Neural cell (in vitro differentiated cells): Measurements from ENCODE around the gene AASDH.

Experiments used
- EP300 ChIP-seq: fragments of 450-650 bp; conservative IDR thresholded peaks from 2 replicates; pipeline ENCODE4 v1.6.1; 2014; ENCODE audit warnings: antibody characterized with exemption, mild to moderate bottlenecking, moderate library complexity; ENCODE audit not compliant: poor library complexity, severe bottlenecking
- EZH2 ChIP-seq: fragments of 200-600, 300-800 bp; shearing (Covaris generic), sonication (generic); IDR thresholded peaks from 2 replicates; pipeline ENCODE4 v1.6.1; 2014; ENCODE audit warnings: antibody characterized with exemption, low read length, borderline replicate concordance, mild to moderate bottlenecking; ENCODE audit not compliant: insufficient read depth, poor library complexity, severe bottlenecking
- POLR2AphosphoS5 ChIP-seq: IDR thresholded peaks from 2 replicates; pipeline ENCODE4 v1.6.1; 2012
- TF ChIP-seq, protein P1 (sequence below): fragments of 450-650 bp; IDR thresholded peaks from 2 replicates; pipeline ENCODE4 v1.5.1; 2014; ENCODE audit warnings: antibody characterized with exemption, mild to moderate bottlenecking, moderate library complexity; ENCODE audit not compliant: poor library complexity, severe bottlenecking
- TF ChIP-seq, protein P2 (sequence below): IDR thresholded peaks from 2 replicates; pipeline ENCODE4 v1.6.1; 2012; ENCODE audit warnings: borderline replicate concordance

DNA sequence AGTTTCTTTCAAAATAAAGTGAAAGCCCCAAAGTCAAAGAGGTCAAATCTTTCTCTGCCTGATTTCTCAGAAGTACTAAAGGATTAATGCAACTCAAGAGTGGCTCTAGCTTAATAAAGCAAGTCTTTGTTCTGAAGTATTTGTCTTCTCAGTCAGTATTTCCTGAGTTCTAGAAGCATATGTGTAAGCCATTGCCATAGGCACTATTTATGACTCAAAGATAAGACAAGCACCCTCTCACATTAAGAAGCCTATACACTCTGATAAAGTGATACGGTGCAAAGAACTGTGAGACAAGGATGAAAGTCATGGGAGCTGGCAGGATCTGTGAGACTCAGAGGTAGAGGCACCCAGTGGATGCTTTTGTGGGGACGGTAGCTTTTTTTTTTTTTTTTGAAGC, 60.9 kb downstream of the AASDH start:
- TF ChIP-seq, protein P1, sequence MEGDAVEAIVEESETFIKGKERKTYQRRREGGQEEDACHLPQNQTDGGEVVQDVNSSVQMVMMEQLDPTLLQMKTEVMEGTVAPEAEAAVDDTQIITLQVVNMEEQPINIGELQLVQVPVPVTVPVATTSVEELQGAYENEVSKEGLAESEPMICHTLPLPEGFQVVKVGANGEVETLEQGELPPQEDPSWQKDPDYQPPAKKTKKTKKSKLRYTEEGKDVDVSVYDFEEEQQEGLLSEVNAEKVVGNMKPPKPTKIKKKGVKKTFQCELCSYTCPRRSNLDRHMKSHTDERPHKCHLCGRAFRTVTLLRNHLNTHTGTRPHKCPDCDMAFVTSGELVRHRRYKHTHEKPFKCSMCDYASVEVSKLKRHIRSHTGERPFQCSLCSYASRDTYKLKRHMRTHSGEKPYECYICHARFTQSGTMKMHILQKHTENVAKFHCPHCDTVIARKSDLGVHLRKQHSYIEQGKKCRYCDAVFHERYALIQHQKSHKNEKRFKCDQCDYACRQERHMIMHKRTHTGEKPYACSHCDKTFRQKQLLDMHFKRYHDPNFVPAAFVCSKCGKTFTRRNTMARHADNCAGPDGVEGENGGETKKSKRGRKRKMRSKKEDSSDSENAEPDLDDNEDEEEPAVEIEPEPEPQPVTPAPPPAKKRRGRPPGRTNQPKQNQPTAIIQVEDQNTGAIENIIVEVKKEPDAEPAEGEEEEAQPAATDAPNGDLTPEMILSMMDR, result no peak
- TF ChIP-seq POLR2AphosphoS5 (no peak), EZH2 (no peak), EP300 (no peak)
- TF ChIP-seq, protein P2, sequence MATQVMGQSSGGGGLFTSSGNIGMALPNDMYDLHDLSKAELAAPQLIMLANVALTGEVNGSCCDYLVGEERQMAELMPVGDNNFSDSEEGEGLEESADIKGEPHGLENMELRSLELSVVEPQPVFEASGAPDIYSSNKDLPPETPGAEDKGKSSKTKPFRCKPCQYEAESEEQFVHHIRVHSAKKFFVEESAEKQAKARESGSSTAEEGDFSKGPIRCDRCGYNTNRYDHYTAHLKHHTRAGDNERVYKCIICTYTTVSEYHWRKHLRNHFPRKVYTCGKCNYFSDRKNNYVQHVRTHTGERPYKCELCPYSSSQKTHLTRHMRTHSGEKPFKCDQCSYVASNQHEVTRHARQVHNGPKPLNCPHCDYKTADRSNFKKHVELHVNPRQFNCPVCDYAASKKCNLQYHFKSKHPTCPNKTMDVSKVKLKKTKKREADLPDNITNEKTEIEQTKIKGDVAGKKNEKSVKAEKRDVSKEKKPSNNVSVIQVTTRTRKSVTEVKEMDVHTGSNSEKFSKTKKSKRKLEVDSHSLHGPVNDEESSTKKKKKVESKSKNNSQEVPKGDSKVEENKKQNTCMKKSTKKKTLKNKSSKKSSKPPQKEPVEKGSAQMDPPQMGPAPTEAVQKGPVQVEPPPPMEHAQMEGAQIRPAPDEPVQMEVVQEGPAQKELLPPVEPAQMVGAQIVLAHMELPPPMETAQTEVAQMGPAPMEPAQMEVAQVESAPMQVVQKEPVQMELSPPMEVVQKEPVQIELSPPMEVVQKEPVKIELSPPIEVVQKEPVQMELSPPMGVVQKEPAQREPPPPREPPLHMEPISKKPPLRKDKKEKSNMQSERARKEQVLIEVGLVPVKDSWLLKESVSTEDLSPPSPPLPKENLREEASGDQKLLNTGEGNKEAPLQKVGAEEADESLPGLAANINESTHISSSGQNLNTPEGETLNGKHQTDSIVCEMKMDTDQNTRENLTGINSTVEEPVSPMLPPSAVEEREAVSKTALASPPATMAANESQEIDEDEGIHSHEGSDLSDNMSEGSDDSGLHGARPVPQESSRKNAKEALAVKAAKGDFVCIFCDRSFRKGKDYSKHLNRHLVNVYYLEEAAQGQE, result no peak
